Hepatocyte (in vitro differentiated cells): ENCODE results near the gene RASSF4. TPM values are rescaled to one million over a fixed set of nuclear protein-coding genes. Genes with fewer than 3 reads are reported as not detected.

Experiments
- DNase-seq: peaks from one replicate; pipeline ENCODE4 v3.0.0-alpha.2; 2016; ENCODE audit warnings: low spot score
- H2AFZ ChIP-seq: fragments of 200-600 bp; sonication (generic); 2 replicates; pipeline ENCODE4 v1.6.0; 2016; ENCODE audit warnings: antibody characterized with exemption, mild to moderate bottlenecking
- H3K27ac ChIP-seq: fragments of 200-600 bp; sonication (generic); 2 replicates; pipeline ENCODE4 v1.5.1; 2016; ENCODE audit warnings: mild to moderate bottlenecking
- H3K27me3 ChIP-seq: fragments of 200-600 bp; sonication (generic); 2 replicates; pipeline ENCODE4 v1.6.1; 2016
- H3K36me3 ChIP-seq: fragments of 200-600 bp; sonication (generic); replicated peaks from 2 replicates; pipeline ENCODE4 v1.5.1; 2016; ENCODE audit warnings: low read depth; ENCODE audit not compliant: insufficient read depth
- H3K4me1 ChIP-seq: fragments of 200-600 bp; sonication (generic); 2 replicates; pipeline ENCODE4 v1.5.1; 2016; ENCODE audit warnings: mild to moderate bottlenecking, moderate library complexity; ENCODE audit not compliant: insufficient read depth
- H3K4me2 ChIP-seq: fragments of 200-600 bp; sonication (generic); 2 replicates; pipeline ENCODE4 v1.6.0; 2016
- H3K4me3 ChIP-seq: fragments of 200-600 bp; sonication (generic); 2 replicates; pipeline ENCODE4 v1.5.1; 2016; ENCODE audit warnings: mild to moderate bottlenecking
- H3K79me2 ChIP-seq: fragments of 200-600 bp; sonication (generic); 2 replicates; pipeline ENCODE4 v1.6.0; 2017; ENCODE audit warnings: mild to moderate bottlenecking
- H3K9me2 ChIP-seq: fragments of 200-600 bp; sonication (generic); replicated peaks from 2 replicates; pipeline ENCODE4 v1.6.0; 2017; ENCODE audit warnings: mild to moderate bottlenecking; ENCODE audit not compliant: insufficient read depth
- H3K9me3 ChIP-seq: fragments of 200-600 bp; sonication (generic); 2 replicates; pipeline ENCODE4 v1.5.1; 2016; ENCODE audit warnings: low read depth, mild to moderate bottlenecking
- H4K20me1 ChIP-seq: fragments of 200-600 bp; sonication (generic); 2 replicates; pipeline ENCODE4 v1.6.0; 2016; ENCODE audit warnings: mild to moderate bottlenecking; ENCODE audit not compliant: insufficient read depth, poor library complexity, severe bottlenecking
- EZH2 ChIP-seq: fragments of 200-600 bp; sonication (generic); IDR thresholded peaks from 2 replicates; pipeline ENCODE4 v1.6.1; 2016; ENCODE audit warnings: antibody characterized with exemption, mild to moderate bottlenecking, borderline replicate concordance
- EZH2phosphoT487 ChIP-seq: fragments of 200-600 bp; sonication (generic); IDR thresholded peaks from one replicate; pipeline ENCODE4 v1.6.1; 2018; ENCODE audit warnings: antibody characterized with exemption, mild to moderate bottlenecking, low read depth, moderate library complexity; ENCODE audit not compliant: unreplicated experiment, severe bottlenecking
- WGBS: methylation state at CpG from one replicate; pipeline ENCODE4 v1.1.6; 2016; ENCODE audit warnings: low lambda C conversion rate; ENCODE audit errors: missing lambda C conversion rate; 5-methylcytosine and 5-hydroxymethylcytosine counted together
- polyA plus RNA-seq: library from polyadenylated mRNA; unstranded; fragments of >200 nt; fragmentation: Nextera tagmentation; extraction: Ambion mirVana; gene quantifications from 2 replicates; pipeline ENCODE4 v1.2.1, GENCODE V29; 2016
- total RNA-seq: library from RNA; depleted of rRNA; stranded (reverse); fragments of >200 nt; gene quantifications from 2 replicates; pipeline ENCODE4 v1.2.3, GENCODE V29; 2014
- TF ChIP-seq, protein P1 (sequence below): fragments of 200-600 bp; sonication (generic); IDR thresholded peaks from 2 replicates; pipeline ENCODE4 v1.5.1; 2016; ENCODE audit warnings: antibody characterized with exemption, mild to moderate bottlenecking; ENCODE audit not compliant: poor library complexity

The RASSF4 gene
- total and polyA plus RNA-seq, 2 experiments from 2014 or later, result 19.2 to 20.1 TPM

DNA sequence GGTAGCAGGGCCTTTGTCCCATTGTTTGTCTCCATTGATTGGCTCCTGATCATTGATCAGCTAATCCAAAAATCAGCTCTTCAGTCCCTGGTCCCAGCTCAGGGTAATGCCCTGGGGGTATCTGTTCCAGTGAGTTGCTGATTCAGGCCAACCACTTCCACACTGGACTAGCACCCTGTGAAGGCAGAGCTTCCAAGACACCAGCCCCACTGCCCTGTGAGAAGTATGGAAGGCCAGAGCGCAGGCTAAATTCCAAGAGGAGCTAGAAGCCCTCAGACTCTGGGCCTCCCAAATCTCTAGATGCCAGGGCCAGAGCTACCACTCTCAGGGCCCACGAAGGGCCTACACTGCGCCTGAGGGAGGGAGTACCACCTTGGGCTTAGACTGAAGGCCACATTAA is 38.1 kb upstream of the RASSF4 start:
- H3K4me2 ChIP-seq, result no peak overlapping the region
- H4K20me1 ChIP-seq, result no peaks in the 10 kb centered on the region
- H2AFZ ChIP-seq, result no peak overlapping the region
- no peak overlapping the region for H3K4me3 ChIP-seq
- no peaks in the 10 kb centered on the region for H3K9me2 ChIP-seq
- H3K9me3 ChIP-seq, result no peaks in the 10 kb centered on the region
- TF ChIP-seq EZH2phosphoT487 (no peak), EZH2 (no peak)
- TF ChIP-seq, protein P1, sequence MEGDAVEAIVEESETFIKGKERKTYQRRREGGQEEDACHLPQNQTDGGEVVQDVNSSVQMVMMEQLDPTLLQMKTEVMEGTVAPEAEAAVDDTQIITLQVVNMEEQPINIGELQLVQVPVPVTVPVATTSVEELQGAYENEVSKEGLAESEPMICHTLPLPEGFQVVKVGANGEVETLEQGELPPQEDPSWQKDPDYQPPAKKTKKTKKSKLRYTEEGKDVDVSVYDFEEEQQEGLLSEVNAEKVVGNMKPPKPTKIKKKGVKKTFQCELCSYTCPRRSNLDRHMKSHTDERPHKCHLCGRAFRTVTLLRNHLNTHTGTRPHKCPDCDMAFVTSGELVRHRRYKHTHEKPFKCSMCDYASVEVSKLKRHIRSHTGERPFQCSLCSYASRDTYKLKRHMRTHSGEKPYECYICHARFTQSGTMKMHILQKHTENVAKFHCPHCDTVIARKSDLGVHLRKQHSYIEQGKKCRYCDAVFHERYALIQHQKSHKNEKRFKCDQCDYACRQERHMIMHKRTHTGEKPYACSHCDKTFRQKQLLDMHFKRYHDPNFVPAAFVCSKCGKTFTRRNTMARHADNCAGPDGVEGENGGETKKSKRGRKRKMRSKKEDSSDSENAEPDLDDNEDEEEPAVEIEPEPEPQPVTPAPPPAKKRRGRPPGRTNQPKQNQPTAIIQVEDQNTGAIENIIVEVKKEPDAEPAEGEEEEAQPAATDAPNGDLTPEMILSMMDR, result no peak
- DNase-seq, result no peak
- H3K79me2 ChIP-seq, result no peaks in the 10 kb centered on the region
- H3K4me1 ChIP-seq, result no peaks in the 10 kb centered on the region
- no peaks in the 10 kb centered on the region for H3K27me3 ChIP-seq
- WGBS, result 88% methylated on average over 3 of the region's 3 CpGs
- no peaks in the 10 kb centered on the region for H3K36me3 ChIP-seq
- H3K27ac ChIP-seq, result no peak overlapping the region

DNA sequence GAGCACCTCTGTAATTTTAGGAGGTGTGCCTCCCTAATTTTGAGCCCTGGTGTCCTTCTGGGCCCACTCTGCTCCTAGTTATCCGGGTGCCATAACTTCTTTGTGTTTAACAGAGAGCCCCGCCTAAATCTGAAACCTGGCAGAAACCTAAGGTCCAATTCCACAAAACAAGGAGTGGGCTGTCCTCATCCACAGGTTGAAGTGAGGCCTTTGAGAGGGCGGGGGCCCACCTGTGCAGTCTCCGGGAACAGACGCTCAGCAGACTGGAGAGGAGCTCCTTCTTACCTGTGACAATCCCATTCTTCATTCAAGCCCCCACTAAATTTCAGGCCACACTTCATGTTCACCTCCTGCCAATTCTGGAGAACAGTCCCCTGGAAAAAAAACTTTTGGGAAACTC is 37.6 kb upstream of the RASSF4 start:
- Histone ChIP-seq H3K9me3 (no peaks in the 10 kb centered on the region), H3K27ac (no peak overlapping the region), H3K36me3 (no peaks in the 10 kb centered on the region), H3K4me2 (no peak overlapping the region), H3K9me2 (no peaks in the 10 kb centered on the region), H3K79me2 (no peaks in the 10 kb centered on the region), H2AFZ (no peak overlapping the region), H3K4me1 (no peaks in the 10 kb centered on the region), H3K4me3 (no peak overlapping the region), H4K20me1 (no peaks in the 10 kb centered on the region), H3K27me3 (no peaks in the 10 kb centered on the region)
- WGBS, result 86% methylated on average over 5 of the region's 5 CpGs
- DNase-seq, result no peak
- TF ChIP-seq EZH2 (no peak), EZH2phosphoT487 (no peak)
- TF ChIP-seq, protein P1, result no peak

DNA sequence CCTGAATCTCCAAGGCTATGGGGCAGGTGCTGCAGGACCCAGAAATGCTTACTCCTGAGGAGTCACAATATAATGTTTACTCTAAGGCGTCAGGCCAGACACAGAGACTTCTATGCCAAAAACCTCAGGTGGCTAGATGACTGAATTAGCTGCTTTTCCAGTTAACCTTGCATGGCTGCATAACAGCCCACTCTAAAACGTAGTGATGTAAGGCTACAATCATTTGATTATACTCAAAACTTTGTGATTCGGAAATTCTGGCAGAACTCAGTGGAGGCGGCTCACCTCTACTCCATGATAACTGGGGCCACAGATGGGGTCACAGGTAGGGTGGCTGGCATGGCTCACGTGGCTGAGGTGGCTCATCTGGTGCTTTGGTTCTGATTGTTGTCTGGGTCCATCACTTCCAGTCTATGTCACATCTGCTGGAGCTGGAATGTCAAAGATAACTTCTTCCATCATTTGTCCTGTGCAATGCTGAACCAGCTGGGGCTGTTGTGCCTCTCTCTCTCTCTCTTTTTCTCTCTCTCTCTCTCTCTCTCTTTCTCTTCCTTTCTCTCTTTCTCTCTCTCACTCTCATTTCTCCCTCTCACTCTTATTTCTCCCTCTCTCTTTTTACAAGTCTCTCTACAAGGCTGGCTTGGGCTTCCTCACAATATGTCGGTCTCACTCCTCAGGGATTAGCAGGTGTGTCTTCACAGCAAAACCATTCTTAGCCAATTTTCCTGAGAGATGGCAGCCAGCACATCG is 36.6 kb upstream of the RASSF4 start:
- H2AFZ ChIP-seq, result no peak overlapping the region
- no peaks in the 10 kb centered on the region for H3K4me1 ChIP-seq
- H3K27ac ChIP-seq, result no peak overlapping the region
- no peaks in the 10 kb centered on the region for H3K79me2 ChIP-seq
- H3K4me3 ChIP-seq, result no peak overlapping the region
- DNase-seq, result no peak
- H3K36me3 ChIP-seq, result no peaks in the 10 kb centered on the region
- 79% methylated on average over 7 of the region's 7 CpGs for WGBS
- H3K9me3 ChIP-seq, result no peaks in the 10 kb centered on the region
- no peak overlapping the region for H3K4me2 ChIP-seq
- H3K27me3 ChIP-seq, result no peaks in the 10 kb centered on the region
- TF ChIP-seq, protein P1, result no peak
- H3K9me2 ChIP-seq, result no peaks in the 10 kb centered on the region
- H4K20me1 ChIP-seq, result no peaks in the 10 kb centered on the region

DNA sequence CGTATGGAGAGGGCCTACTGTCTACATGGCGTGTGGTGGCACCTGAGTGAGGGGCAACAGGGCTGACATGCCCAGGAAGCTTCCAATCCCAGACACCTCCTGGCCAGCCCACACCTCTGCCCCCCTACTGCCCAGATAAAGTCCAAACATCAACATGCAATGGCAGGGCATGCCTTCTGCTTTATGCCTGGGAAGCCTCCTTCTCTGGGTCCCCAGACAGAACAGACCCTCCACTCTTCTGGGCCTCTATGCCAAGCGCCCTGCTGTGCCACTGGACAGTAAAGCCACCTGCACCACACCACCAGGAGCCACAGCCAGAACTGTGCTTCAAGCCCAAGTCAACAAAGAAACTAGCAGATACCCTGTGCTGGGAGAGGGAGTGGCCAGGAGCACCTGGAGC is 36.0 kb upstream of the RASSF4 start:
- Histone ChIP-seq H3K9me2 (no peaks in the 10 kb centered on the region), H3K36me3 (no peaks in the 10 kb centered on the region), H3K27ac (no peak overlapping the region), H3K27me3 (no peaks in the 10 kb centered on the region), H2AFZ (no peak overlapping the region), H4K20me1 (no peaks in the 10 kb centered on the region), H3K4me1 (no peaks in the 10 kb centered on the region), H3K4me2 (no peak overlapping the region), H3K4me3 (no peak overlapping the region), H3K79me2 (no peaks in the 10 kb centered on the region), H3K9me3 (no peaks in the 10 kb centered on the region)
- DNase-seq, result no peak
- 95% methylated on average over 3 of the region's 3 CpGs for WGBS
- TF ChIP-seq, protein P1, result no peak
- no peak for TF ChIP-seq EZH2phosphoT487
- no peak for TF ChIP-seq EZH2
